ENCODE data around the gene RPP25L. TPM values are rescaled to one million over a fixed set of nuclear protein-coding genes. Genes with fewer than 3 reads are reported as not detected.

Gene RPP25L
- total RNA-seq, 1 experiment from 2014 or later = 25.0 TPM

DNA sequence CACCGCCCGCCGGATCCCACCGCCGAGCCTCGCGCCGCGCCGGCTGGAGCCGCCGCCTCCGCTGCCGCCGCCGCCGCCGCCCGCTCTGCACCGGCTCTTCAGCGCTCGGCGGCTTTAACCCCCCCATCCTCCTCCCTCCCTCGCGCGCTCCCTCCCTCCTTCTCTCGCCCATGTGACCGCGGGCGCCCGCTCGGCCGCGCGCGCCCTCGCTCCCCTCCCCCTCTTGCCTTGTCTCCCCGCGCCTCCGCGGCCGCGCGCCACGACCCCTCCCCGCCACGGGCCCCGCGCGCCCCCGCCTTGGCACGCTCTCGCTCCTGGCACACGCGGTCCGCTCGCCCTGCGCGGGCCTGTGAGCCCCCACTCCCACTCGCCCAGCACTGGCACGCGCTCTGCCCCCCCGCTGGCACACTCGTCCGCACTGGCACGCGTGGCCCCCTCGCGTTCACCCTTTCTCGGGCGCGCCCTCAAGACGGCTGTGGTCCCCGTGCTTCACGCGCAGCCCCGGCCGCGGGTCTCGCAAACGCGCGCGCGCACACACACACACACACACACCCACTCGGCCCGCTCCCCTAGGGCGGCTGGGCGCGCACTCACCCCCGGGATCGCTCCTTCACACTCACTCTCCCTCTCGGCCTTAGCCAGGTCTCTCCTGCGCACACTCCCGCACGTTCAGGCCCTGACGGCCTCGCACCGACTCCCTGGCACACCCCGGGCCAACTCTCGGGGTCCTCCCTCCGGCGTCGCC, 22.1 kb downstream of the RPP25L start, which contains the start of gene CNTFR:
TSS of gene CNTFR (minus strand) at position 89 of the 745 bp plus-strand sequence. CDS start 20,743 bp downstream, outside the sequence.
- BruUV-seq (replicated peaks) = no TSS peak
- peaks cover 55% of the 10 kb centered on the region for H3K27me3 ChIP-seq (ENCODE audit: low read length)
- no peaks in the 10 kb centered on the region for H3K9me2 ChIP-seq (replicated peaks; ENCODE audit: low read length)
- H3K4me3 ChIP-seq (ENCODE audit: low read length) = no peak within 1 kb of the TSS
- intact Hi-C loops (cut with micrococcal nuclease) = loop anchor here (2.0 to 5.0 kb wide), 3 partner anchors 88 to 185 kb away; no protein-coding TSS in a partner anchor
- H3K36me3 ChIP-seq (ENCODE audit: low read depth, low read length) = no peaks in the 10 kb centered on the region
- H3K9me3 ChIP-seq (ENCODE audit: low read length) = no peaks in the 10 kb centered on the region
- DNase-seq (no peak), ATAC-seq (no peak)
- TF ChIP-seq EZH2 (IDR thresholded peaks at IDR 0.05; ENCODE audit: low read length, unreplicated experiment) = no peak
- TF ChIP-seq EZH2phosphoT487 (IDR thresholded peaks at IDR 0.05; ENCODE audit: borderline replicate concordance, low read length) = no peak
- TF ChIP-seq, protein P1, sequence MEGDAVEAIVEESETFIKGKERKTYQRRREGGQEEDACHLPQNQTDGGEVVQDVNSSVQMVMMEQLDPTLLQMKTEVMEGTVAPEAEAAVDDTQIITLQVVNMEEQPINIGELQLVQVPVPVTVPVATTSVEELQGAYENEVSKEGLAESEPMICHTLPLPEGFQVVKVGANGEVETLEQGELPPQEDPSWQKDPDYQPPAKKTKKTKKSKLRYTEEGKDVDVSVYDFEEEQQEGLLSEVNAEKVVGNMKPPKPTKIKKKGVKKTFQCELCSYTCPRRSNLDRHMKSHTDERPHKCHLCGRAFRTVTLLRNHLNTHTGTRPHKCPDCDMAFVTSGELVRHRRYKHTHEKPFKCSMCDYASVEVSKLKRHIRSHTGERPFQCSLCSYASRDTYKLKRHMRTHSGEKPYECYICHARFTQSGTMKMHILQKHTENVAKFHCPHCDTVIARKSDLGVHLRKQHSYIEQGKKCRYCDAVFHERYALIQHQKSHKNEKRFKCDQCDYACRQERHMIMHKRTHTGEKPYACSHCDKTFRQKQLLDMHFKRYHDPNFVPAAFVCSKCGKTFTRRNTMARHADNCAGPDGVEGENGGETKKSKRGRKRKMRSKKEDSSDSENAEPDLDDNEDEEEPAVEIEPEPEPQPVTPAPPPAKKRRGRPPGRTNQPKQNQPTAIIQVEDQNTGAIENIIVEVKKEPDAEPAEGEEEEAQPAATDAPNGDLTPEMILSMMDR (conservative IDR thresholded peaks at IDR 0.05; ENCODE audit: low read depth, low read length) = no peak
- no peaks in the 10 kb centered on the region for H3F3A ChIP-seq (ENCODE audit: low read length, unreplicated experiment)
- H4K20me1 ChIP-seq (ENCODE audit: low read length) = no peaks in the 10 kb centered on the region
- no peaks in the 10 kb centered on the region for H3K4me1 ChIP-seq (ENCODE audit: insufficient read depth, low read length)
- no peaks in the 10 kb centered on the region for H3K79me2 ChIP-seq (ENCODE audit: low read length)
- no peak within 1 kb of the TSS for H2AFZ ChIP-seq (ENCODE audit: low read length)
- CTCF ChIA-PET = no interaction called here
- no peak within 1 kb of the TSS for H3K4me2 ChIP-seq (ENCODE audit: low read length)
- POLR2A ChIA-PET (ENCODE audit: unreplicated experiment) = no interaction called here
- no peak within 1 kb of the TSS for H3K9ac ChIP-seq (ENCODE audit: low read length)
- H3K27ac ChIP-seq (ENCODE audit: low read length) = no peak within 1 kb of the TSS

DNA sequence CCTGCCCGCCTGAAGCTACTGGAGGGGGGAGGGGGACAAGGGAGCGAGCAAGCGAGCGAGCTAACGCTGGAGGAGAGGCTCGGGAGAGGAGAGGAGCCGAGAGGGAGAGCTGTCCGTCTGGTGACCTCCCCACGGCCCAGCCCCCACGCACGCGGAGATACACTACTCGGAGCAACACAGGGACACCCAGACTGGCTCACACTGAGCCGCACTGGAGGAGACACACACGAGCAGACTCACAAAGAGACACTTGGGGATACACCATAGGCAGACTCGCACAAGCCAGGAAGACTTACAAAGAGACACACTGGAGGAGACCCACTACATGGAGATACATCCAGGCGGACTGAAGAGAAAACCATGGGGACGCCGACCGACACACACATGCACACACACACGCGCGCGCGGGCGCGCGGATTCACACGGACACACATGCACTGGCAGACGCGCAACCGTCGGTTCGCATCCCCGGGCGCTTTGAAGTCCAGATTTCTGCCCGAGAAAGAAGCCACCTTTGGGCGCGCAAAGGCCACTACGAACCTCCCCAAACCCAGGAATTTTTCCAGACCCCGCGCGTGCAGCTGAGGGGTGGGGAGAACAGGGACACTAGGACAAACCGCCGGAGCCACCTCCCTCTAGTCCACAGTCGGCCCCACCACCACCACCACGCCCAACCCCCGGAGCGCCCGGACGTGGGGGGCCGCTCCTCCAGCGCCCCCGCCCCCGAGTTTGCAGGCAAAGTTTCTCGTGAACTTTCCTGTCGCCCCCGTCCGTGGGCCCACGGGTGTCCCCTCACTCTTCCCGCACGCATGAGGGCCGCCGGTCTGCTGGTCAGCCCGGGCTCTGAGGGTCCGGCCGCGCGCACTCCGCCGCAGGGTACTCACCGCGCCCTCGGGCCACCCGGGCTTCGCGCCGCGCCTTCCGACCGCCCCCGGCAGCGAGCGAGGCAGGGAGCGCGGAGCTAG, 22.9 kb downstream of the RPP25L start:
- H3K9ac ChIP-seq (ENCODE audit: low read length) = no peak overlapping the region
- no peaks in the 10 kb centered on the region for H3K9me3 ChIP-seq (ENCODE audit: low read length)
- no peaks in the 10 kb centered on the region for H3F3A ChIP-seq (ENCODE audit: low read length, unreplicated experiment)
- no peak overlapping the region for H3K4me3 ChIP-seq (ENCODE audit: low read length)
- ATAC-seq = no peak
- H3K79me2 ChIP-seq (ENCODE audit: low read length) = no peaks in the 10 kb centered on the region
- CTCF ChIA-PET = no interaction called here
- H3K9me2 ChIP-seq (replicated peaks; ENCODE audit: low read length) = no peaks in the 10 kb centered on the region
- no peaks in the 10 kb centered on the region for H4K20me1 ChIP-seq (ENCODE audit: low read length)
- no peaks in the 10 kb centered on the region for H3K36me3 ChIP-seq (ENCODE audit: low read depth, low read length)
- TF ChIP-seq, protein P1 (conservative IDR thresholded peaks at IDR 0.05; ENCODE audit: low read depth, low read length) = no peak
- no peak for TF ChIP-seq EZH2 (IDR thresholded peaks at IDR 0.05; ENCODE audit: low read length, unreplicated experiment)
- TF ChIP-seq EZH2phosphoT487 (IDR thresholded peaks at IDR 0.05; ENCODE audit: borderline replicate concordance, low read length) = no peak
- no peak for DNase-seq
- no peak overlapping the region for H2AFZ ChIP-seq (ENCODE audit: low read length)
- no peak overlapping the region for H3K27ac ChIP-seq (ENCODE audit: low read length)
- peaks cover 55% of the 10 kb centered on the region for H3K27me3 ChIP-seq (ENCODE audit: low read length)
- no TSS peak for BruUV-seq (replicated peaks)
- H3K4me1 ChIP-seq (ENCODE audit: insufficient read depth, low read length) = no peaks in the 10 kb centered on the region
- no peak overlapping the region for H3K4me2 ChIP-seq (ENCODE audit: low read length)
- POLR2A ChIA-PET (ENCODE audit: unreplicated experiment) = no interaction called here
- intact Hi-C loops (cut with micrococcal nuclease) = no loop called here
